ENCODE results near the gene BANK1.

DNA sequence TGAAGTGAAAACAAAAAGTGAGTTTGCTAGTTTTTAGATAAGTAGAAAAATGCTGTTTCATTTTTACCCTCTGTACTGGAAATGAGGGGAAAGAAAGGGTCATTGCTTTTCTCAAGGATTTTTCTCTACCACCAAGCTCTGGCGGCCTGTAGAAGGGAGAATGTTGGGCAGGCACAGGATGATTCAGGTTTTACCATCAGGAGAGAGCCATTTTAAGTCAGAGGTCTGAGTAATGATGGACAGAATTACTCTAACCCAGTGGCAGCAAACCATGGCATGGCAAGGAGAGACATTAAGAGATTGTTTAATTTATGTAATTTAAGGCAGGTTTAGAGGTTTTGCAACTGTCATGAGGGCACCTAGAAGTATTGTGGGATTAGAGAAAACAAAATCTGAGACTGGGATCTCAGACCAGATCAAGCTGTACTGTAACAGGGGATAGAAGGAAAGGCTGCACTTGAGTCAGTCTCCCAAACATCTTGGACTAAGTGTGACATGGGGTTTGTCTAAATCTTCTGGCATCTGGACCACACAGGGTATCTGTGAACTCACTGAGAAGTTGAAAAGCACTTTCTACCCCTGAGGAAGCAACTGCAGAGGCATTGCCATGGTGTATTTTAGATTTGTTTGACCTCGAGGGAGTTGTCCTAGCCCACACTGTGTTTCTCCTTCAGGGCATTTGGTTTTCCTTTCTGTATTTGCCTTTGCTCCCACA is 81.6 kb downstream of the BANK1 start:
- TF ChIP-seq, protein P1, sequence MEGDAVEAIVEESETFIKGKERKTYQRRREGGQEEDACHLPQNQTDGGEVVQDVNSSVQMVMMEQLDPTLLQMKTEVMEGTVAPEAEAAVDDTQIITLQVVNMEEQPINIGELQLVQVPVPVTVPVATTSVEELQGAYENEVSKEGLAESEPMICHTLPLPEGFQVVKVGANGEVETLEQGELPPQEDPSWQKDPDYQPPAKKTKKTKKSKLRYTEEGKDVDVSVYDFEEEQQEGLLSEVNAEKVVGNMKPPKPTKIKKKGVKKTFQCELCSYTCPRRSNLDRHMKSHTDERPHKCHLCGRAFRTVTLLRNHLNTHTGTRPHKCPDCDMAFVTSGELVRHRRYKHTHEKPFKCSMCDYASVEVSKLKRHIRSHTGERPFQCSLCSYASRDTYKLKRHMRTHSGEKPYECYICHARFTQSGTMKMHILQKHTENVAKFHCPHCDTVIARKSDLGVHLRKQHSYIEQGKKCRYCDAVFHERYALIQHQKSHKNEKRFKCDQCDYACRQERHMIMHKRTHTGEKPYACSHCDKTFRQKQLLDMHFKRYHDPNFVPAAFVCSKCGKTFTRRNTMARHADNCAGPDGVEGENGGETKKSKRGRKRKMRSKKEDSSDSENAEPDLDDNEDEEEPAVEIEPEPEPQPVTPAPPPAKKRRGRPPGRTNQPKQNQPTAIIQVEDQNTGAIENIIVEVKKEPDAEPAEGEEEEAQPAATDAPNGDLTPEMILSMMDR (conservative IDR thresholded peaks at IDR 0.05; ENCODE audit: low read length) = no peak
- no peak for TF ChIP-seq EZH2phosphoT487 (IDR thresholded peaks at IDR 0.05; ENCODE audit: borderline replicate concordance, low read depth, low read length)
